Vagina (tissue), 2 donors: ENCODE data around the gene IGFL4. TPM values are rescaled to one million over a fixed set of nuclear protein-coding genes. Genes with fewer than 3 reads are reported as not detected.
A peak's percentile ranks its signal among the peaks of the same experiment; 100 is the strongest.

Experiments used
- DNase-seq, 2 donors: peaks; one replicate each; pipeline ENCODE4 v3.0.0-alpha.2; 2017; ENCODE audit errors: extremely low spot score in 2 of 2
- H3K27ac ChIP-seq: fragments of 200-600 bp; sonication (generic); one replicate; pipeline ENCODE4 v1.5.1; 2019
- H3K27me3 ChIP-seq: fragments of 200-600 bp; sonication (generic); one replicate; pipeline ENCODE4 v1.5.1; 2019
- H3K36me3 ChIP-seq, 2 donors: fragments of 200-600 bp; sonication (generic); one replicate each; pipeline ENCODE4 v1.5.1; 2017 to 2019
- H3K4me1 ChIP-seq: fragments of 200-600 bp; sonication (generic); one replicate; pipeline ENCODE4 v1.5.1; 2019
- H3K4me3 ChIP-seq, 2 donors: fragments of 200-600 bp; sonication (generic); 1 replicate in 1 of 2; 2 replicates in 1 of 2; pipeline ENCODE4 v1.5.1; 2016 to 2019
- H3K9me3 ChIP-seq: fragments of 200-600 bp; sonication (generic); one replicate; pipeline ENCODE4 v1.5.1; 2019
- CTCF ChIP-seq, 3 experiments: fragments of 450-650 bp in 2 of 3; fragments of 200-600 bp in 1 of 3; sonication (generic) in 1 of 3; IDR thresholded peaks; one replicate each; pipeline ENCODE4 v1.5.1; 2017 to 2019; ENCODE audit warnings: antibody characterized with exemption in 3 of 3, mild to moderate bottlenecking in 2 of 3, moderate library complexity in 2 of 3
- POLR2A ChIP-seq, 2 donors: fragments of 450-650 bp; IDR thresholded peaks; one replicate each; pipeline ENCODE4 v1.6.1; 2017; ENCODE audit warnings: antibody characterized with exemption in 2 of 2, mild to moderate bottlenecking in 2 of 2, moderate library complexity in 2 of 2
- POLR2AphosphoS5 ChIP-seq, 2 donors: sonication (generic); formaldehyde crosslinking; IDR thresholded peaks; one replicate each; pipeline ENCODE4 v1.9.0; 2017; ENCODE audit warnings: antibody characterized with exemption in 2 of 2, mild to moderate bottlenecking in 2 of 2, low read depth in 1 of 2; ENCODE audit not compliant: insufficient read depth in 1 of 2
- intact Hi-C: fragments of 100-400 bp; cut with DNase I; formaldehyde crosslinking; loops from one replicate; pipeline ENCODE4 v1.15.1; 2023
- total RNA-seq: library from RNA; depleted of rRNA; stranded (reverse); fragments of >200 nt; gene quantifications from one replicate; pipeline ENCODE4 v1.2.3, GENCODE V29; 2016

Gene IGFL4
- total RNA-seq, 1 donor from 2014 or later = not detected

- no peak for TF ChIP-seq CTCF (IDR thresholded peaks at IDR 0.05)
- no peak for TF ChIP-seq POLR2A (IDR thresholded peaks at IDR 0.05)
- peak in 1 of 2 donors; percentile 41 for TF ChIP-seq POLR2AphosphoS5 (IDR thresholded peaks at IDR 0.05; ENCODE audit: insufficient read depth in 1 of 2, low read depth in 1 of 2)
- Histone ChIP-seq H3K4me3 (no peak overlapping the region), H3K27ac (no peak overlapping the region), H3K36me3 (no peaks in the 10 kb centered on the region), H3K4me1 (no peaks in the 10 kb centered on the region), H3K9me3 (no peaks in the 10 kb centered on the region), H3K27me3 (no peaks in the 10 kb centered on the region)
- intact Hi-C loops = no loop called here
- DNase-seq = no peak
Measured at GRCh38 chr19:46069806-46070341, 29.1 kb upstream of the IGFL4 start.

- Histone ChIP-seq H3K27me3 (no peaks in the 10 kb centered on the region), H3K36me3 (no peaks in the 10 kb centered on the region), H3K9me3 (no peaks in the 10 kb centered on the region), H3K4me1 (no peaks in the 10 kb centered on the region), H3K27ac (no peak overlapping the region), H3K4me3 (no peak overlapping the region)
- TF ChIP-seq POLR2AphosphoS5 (IDR thresholded peaks at IDR 0.05; ENCODE audit: insufficient read depth in 1 of 2, low read depth in 1 of 2) = peak in 1 of 2 donors; percentile 25
- no peak for TF ChIP-seq POLR2A (IDR thresholded peaks at IDR 0.05)
- intact Hi-C loops = no loop called here
- no peak for DNase-seq
Measured at GRCh38 chr19:46068345-46069258, 27.8 kb upstream of the IGFL4 start.

DNA sequence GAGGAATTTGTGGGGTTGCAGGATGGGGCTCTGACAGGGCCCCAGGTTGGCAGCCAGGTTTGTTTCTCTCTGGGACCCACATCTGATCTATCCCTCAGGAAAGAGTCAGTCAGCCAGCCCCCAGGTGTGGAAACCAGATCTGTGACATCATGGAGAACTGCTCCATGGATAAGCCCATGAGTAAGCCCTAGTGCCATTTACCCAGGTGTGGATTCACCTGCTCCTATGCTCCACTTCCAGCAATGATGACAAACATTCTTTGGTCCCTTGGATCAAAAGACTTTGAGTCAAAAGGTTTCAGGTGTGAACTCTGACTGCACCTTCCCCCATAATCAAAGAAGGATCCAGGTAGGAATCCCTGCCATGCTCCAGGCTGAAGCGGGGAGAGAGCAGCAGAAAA, 26.9 kb upstream of the IGFL4 start:
- no peaks in the 10 kb centered on the region for H3K9me3 ChIP-seq
- no peaks in the 10 kb centered on the region for H3K4me1 ChIP-seq
- DNase-seq = no peak
- no peak overlapping the region for H3K4me3 ChIP-seq
- H3K27ac ChIP-seq = no peak overlapping the region
- H3K36me3 ChIP-seq = no peaks in the 10 kb centered on the region
- TF ChIP-seq POLR2A (IDR thresholded peaks at IDR 0.05) (no peak), CTCF (IDR thresholded peaks at IDR 0.05) (no peak), POLR2AphosphoS5 (IDR thresholded peaks at IDR 0.05; ENCODE audit: insufficient read depth in 1 of 2, low read depth in 1 of 2) (no peak)
- H3K27me3 ChIP-seq = no peaks in the 10 kb centered on the region
- intact Hi-C loops = no loop called here

GRCh38 chr19:46066471-46066870, 25.7 kb upstream of the IGFL4 start:
- no peaks in the 10 kb centered on the region for H3K4me1 ChIP-seq
- DNase-seq = no peak
- TF ChIP-seq CTCF (IDR thresholded peaks at IDR 0.05) = no peak
- no peak for TF ChIP-seq POLR2A (IDR thresholded peaks at IDR 0.05)
- no peak for TF ChIP-seq POLR2AphosphoS5 (IDR thresholded peaks at IDR 0.05; ENCODE audit: insufficient read depth in 1 of 2, low read depth in 1 of 2)
- no peaks in the 10 kb centered on the region for H3K9me3 ChIP-seq
- no peak overlapping the region for H3K4me3 ChIP-seq
- intact Hi-C loops = no loop called here
- no peaks in the 10 kb centered on the region for H3K27me3 ChIP-seq
- H3K36me3 ChIP-seq = no peaks in the 10 kb centered on the region
- no peak overlapping the region for H3K27ac ChIP-seq

DNA sequence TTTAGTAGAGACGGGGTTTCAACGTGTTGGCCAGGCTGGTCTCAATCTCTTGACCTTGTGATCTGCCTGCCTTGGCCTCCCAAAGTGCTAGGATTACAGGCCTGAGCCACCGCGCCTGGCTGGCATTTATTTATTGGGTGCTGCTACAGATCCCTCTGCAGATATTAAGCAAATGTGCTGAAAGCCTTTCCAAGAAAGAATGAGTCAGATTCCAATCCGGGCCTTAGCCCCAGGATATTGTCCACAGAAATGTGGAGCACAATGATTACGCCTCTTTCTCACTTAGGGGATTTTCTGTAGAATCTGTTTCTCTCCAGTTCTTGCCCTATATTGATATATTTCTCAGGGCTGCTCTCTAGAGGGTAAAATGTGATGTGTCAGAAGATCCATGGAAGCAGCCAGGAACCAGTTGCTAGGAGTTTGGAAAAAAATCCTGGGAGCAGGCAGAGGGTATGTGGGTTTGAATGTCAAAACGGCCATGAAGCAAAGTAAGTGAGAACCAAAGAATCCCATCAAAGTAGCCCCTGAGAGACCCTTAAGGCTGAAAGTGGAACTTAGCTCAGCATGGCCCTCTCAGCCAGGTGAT, 24.8 kb upstream of the IGFL4 start:
- TF ChIP-seq CTCF (IDR thresholded peaks at IDR 0.05) = no peak
- TF ChIP-seq POLR2A (IDR thresholded peaks at IDR 0.05) = no peak
- TF ChIP-seq POLR2AphosphoS5 (IDR thresholded peaks at IDR 0.05; ENCODE audit: insufficient read depth in 1 of 2, low read depth in 1 of 2) = no peak
- H3K36me3 ChIP-seq = no peaks in the 10 kb centered on the region
- H3K27me3 ChIP-seq = no peaks in the 10 kb centered on the region
- no peak overlapping the region for H3K27ac ChIP-seq
- DNase-seq = no peak
- intact Hi-C loops = no loop called here
- H3K9me3 ChIP-seq = no peaks in the 10 kb centered on the region
- H3K4me1 ChIP-seq = no peaks in the 10 kb centered on the region
- H3K4me3 ChIP-seq = no peak overlapping the region
